K562 (cell line): ENCODE data around the gene FEM1B. TPM values are rescaled to one million over a fixed set of nuclear protein-coding genes. Genes with fewer than 3 reads are reported as not detected.

ENCODE experiments used
- ATAC-seq: fragments of 200-7000 bp; cut with Tn5 transposase; 3 replicates; pipeline ENCODE4 v1.9.1; 2020; ENCODE audit warnings: moderate library complexity
- BruUV-seq: library from RNA; stranded (reverse); fragments of 400-500 nt; replicated peaks from 2 replicates; lab custom pipeline; 2021; lab: Mats Ljungman, UMichigan
- CTCF ChIA-PET: fragments of 300-600 bp; formaldehyde crosslinking; extraction: SDS; loops from one replicate; lab custom pipeline; 2021; ENCODE audit warnings: low intra/inter-chr PET ratio; lab: Yijun Ruan, JAX
- POLR2A ChIA-PET: fragments of 300-600, 350-650 bp; sonication (Branson Sonifier 250); formaldehyde crosslinking; extraction: SDS; loops from one replicate; lab custom pipeline; 2021; ENCODE audit warnings: antibody characterized with exemption, inconsistent platforms; lab: Yijun Ruan, JAX
- DNase-seq, 4 experiments: peaks; one replicate each; pipeline versions ENCODE4 v3.0.0 to v3.0.0-alpha.2; 2011 to 2018; ENCODE audit warnings: low spot score in 3 of 4, mixed read lengths in 3 of 4; ENCODE audit errors: extremely low read depth in 1 of 4
- FAIRE-seq: peaks from 2 replicates; lab custom pipeline; 2011; peaks lifted over from hg19 to GRCh38; lab: Jason Lieb, UNC
- H2AFZ ChIP-seq: 2 replicates; pipeline ENCODE4 v1.6.0; 2011; ENCODE audit warnings: low read depth, low read length, control low read depth, inconsistent platforms
- H3K27ac ChIP-seq: fragments of 200-600 bp; 3 replicates; pipeline ENCODE4 v1.8.0; 2011; ENCODE audit warnings: low read depth, mild to moderate bottlenecking, control low read depth, inconsistent platforms, low read length, moderate library complexity, mixed read lengths; ENCODE audit errors: extremely low read depth
- H3K27me3 ChIP-seq, 2 experiments: fragments of 300-600 bp in 1 of 2; 2 replicates in 1 of 2; 3 replicates in 1 of 2; pipeline versions ENCODE4 v1.6.0 to v1.8.0; 2011; ENCODE audit warnings: inconsistent platforms in 2 of 2, low read length in 2 of 2, mild to moderate bottlenecking in 1 of 2, mixed read lengths in 1 of 2, moderate library complexity in 1 of 2; ENCODE audit not compliant: control insufficient read depth in 2 of 2, insufficient read depth in 2 of 2
- H3K36me3 ChIP-seq: fragments of 300-600 bp; 3 replicates; pipeline ENCODE4 v1.8.0; 2011; ENCODE audit warnings: mild to moderate bottlenecking, low read length, inconsistent platforms; ENCODE audit not compliant: control insufficient read depth, insufficient read depth
- H3K4me1 ChIP-seq, 2 experiments: fragments of 200-600 bp in 1 of 2; replicated peaks in 1 of 2; 2 replicates in 1 of 2; 3 replicates in 1 of 2; pipeline versions ENCODE4 v1.5.1 to v1.8.0; 2011; ENCODE audit warnings: inconsistent platforms in 2 of 2, low read length in 2 of 2, mild to moderate bottlenecking in 1 of 2, mixed read lengths in 1 of 2, moderate library complexity in 1 of 2; ENCODE audit not compliant: control insufficient read depth in 2 of 2, insufficient read depth in 2 of 2
- H3K4me2 ChIP-seq: 2 replicates; pipeline ENCODE4 v1.6.1; 2011; ENCODE audit warnings: low read length, control low read depth, inconsistent platforms, mixed read lengths; ENCODE audit not compliant: insufficient read depth
- H3K4me3 ChIP-seq: fragments of 200-600 bp; sonication (generic), shearing (Covaris generic); 2 replicates; pipeline ENCODE4 v1.5.1; 2016; ENCODE audit warnings: control low read depth, inconsistent platforms
- H3K79me2 ChIP-seq: fragments of 200-600 bp; 3 replicates; pipeline ENCODE4 v1.8.0; 2011; ENCODE audit warnings: low read length, inconsistent platforms; ENCODE audit not compliant: control insufficient read depth, insufficient read depth
- H3K9ac ChIP-seq, 2 experiments: 2 replicates each; pipeline versions ENCODE4 v1.6.0 to v1.6.1; 2011; ENCODE audit warnings: low read depth in 2 of 2, low read length in 2 of 2, control low read depth in 1 of 2, inconsistent platforms in 1 of 2, mild to moderate bottlenecking in 1 of 2, mixed read lengths in 1 of 2; ENCODE audit not compliant: insufficient read depth in 1 of 2
- H3K9me1 ChIP-seq: one replicate; pipeline ENCODE4 v1.6.0; 2011; ENCODE audit warnings: inconsistent platforms, mild to moderate bottlenecking, low read length, moderate library complexity; ENCODE audit not compliant: control insufficient read depth, insufficient read depth
- H3K9me3 ChIP-seq: replicated peaks from 2 replicates; pipeline ENCODE4 v1.5.1; 2011; ENCODE audit warnings: low read depth, low read length, inconsistent platforms; ENCODE audit not compliant: control insufficient read depth, insufficient read depth
- H4K20me1 ChIP-seq: replicated peaks from 2 replicates; pipeline ENCODE4 v1.6.1; 2011; ENCODE audit warnings: low read length, inconsistent platforms, mixed read lengths; ENCODE audit not compliant: control insufficient read depth, insufficient read depth
- CHAMP1 ChIP-seq: fragments of 450-650 bp; IDR thresholded peaks from 2 replicates; pipeline ENCODE4 v1.6.1; 2016; ENCODE audit warnings: mild to moderate bottlenecking
- MCM3 ChIP-seq: fragments of 450-650 bp; IDR thresholded peaks from 2 replicates; pipeline ENCODE4 v1.6.1; 2016
- RFX1 ChIP-seq: fragments of 450-650 bp; IDR thresholded peaks from 2 replicates; pipeline ENCODE4 v1.6.1; 2016; ENCODE audit warnings: mild to moderate bottlenecking, moderate library complexity
- TAF1 ChIP-seq: IDR thresholded peaks from 2 replicates; pipeline ENCODE4 v1.6.1; 2011; ENCODE audit warnings: mild to moderate bottlenecking, low read length, moderate library complexity; ENCODE audit not compliant: insufficient read depth, control insufficient read depth, severe bottlenecking; ENCODE audit errors: extremely low read depth
- WGBS: fragments of 100-300 bp; shearing (Covaris generic); methylation state at CpG from one replicate; pipeline ENCODE4 v1.1.6; 2016; ENCODE audit warnings: low coverage, mixed read lengths; ENCODE audit not compliant: insufficient coverage; ENCODE audit errors: missing lambda C conversion rate; 5-methylcytosine and 5-hydroxymethylcytosine counted together
- in situ Hi-C: fragments of 300-500 bp; cut with MboI; formaldehyde crosslinking; loops from 4 replicates; pipeline ENCODE4 v1.15.0; 2018; ENCODE audit warnings: inconsistent platforms, mixed read lengths
- intact Hi-C: fragments of 100-400 bp; cut with micrococcal nuclease; formaldehyde crosslinking; loops from 2 replicates; pipeline ENCODE4 v1.14.2; 2022
- polyA plus RNA-seq, 8 experiments: library from polyadenylated mRNA; depleted of rRNA in 4 of 8; stranded (reverse) in 5 of 8; unstranded in 3 of 8; fragments of >200 nt; fragmentation: Nextera tagmentation in 2 of 8; fragmentation: Illumina TruSeq in 1 of 8; extraction: Ambion mirVana in 2 of 8; extraction: Trizol in 1 of 8; gene quantifications; 2 replicates each; pipeline versions ENCODE4 v1.2.1 to v1.2.3, GENCODE V29; 2011 to 2014; ENCODE audit warnings: inconsistent platforms in 1 of 8, missing spikeins in 1 of 8
- total RNA-seq, 7 experiments: library from RNA; depleted of rRNA in 6 of 7; stranded (reverse); fragments of >200 nt in 6 of 7; fragmentation: Illumina TruSeq in 2 of 7; extraction: Trizol in 2 of 7; gene quantifications; 2 replicates each; pipeline versions ENCODE4 v1.2.1 to v1.2.3, GENCODE V29; 2011 to 2021; ENCODE audit warnings: low replicate concordance in 1 of 7

Gene FEM1B
- total and polyA plus RNA-seq, 9 of the 15 experiments (the other 6 are each of a cell fraction or from before 2014, with no cell fraction given), result 5.9 to 61.6 (median 20.1) TPM

GRCh38 chr15:68261241-68261640 is 16.3 kb upstream of the FEM1B start (continued):
- TF ChIP-seq TAF1, result no peak

- FAIRE-seq, result no peak
- POLR2A ChIA-PET, result interaction anchor here (0.7 to 1.1 kb wide), 2 partner anchors 9 to 11 kb away, joined by 3 to 5 read pairs; no protein-coding TSS in a partner anchor
- H3K79me2 ChIP-seq, result no peaks in the 10 kb centered on the region
- H3K9me1 ChIP-seq, result no peaks in the 10 kb centered on the region
- 4% methylated on average over 3 of the region's 3 CpGs for WGBS
- no peak overlapping the region for H3K4me2 ChIP-seq
- H4K20me1 ChIP-seq, result no peaks in the 10 kb centered on the region
- DNase-seq, result no peak
- no peak overlapping the region for H2AFZ ChIP-seq
- CTCF ChIA-PET, result no interaction called here
- peaks cover 0 to 1% of the 10 kb centered on the region in 2 experiments; a peak in 1 of 5 replicates for H3K4me1 ChIP-seq
- H3K9ac ChIP-seq, result no peak overlapping the region
- H3K4me3 ChIP-seq, result no peak overlapping the region
- in situ Hi-C loops, result no loop called here
- no peak overlapping the region for H3K27ac ChIP-seq
- peaks cover 26 to 30% of the 10 kb centered on the region in 2 experiments for H3K27me3 ChIP-seq
- H3K36me3 ChIP-seq, result no peaks in the 10 kb centered on the region
- no peak for ATAC-seq
- intact Hi-C loops, result no loop called here
- TF ChIP-seq RFX1 (no peak), MCM3 (no peak), CHAMP1 (no peak)
- no peaks in the 10 kb centered on the region; the same call in 1 of the 2 replicates for H3K9me3 ChIP-seq
- BruUV-seq, result no TSS peak
These were observed 15.6 kb upstream of the FEM1B start for GRCh38 chr15:68261980-68262379.
